GM23338 (cell line): ENCODE data around the gene CEP250.

Experiments used
- CREB1 ChIP-seq: fragments of 250-450 bp; sonication (Bioruptor Pico); IDR thresholded peaks from 2 replicates; pipeline ENCODE4 v1.5.0; 2020; ENCODE audit warnings: low read depth, mild to moderate bottlenecking, moderate library complexity
- EZH2 ChIP-seq: fragments of 200-600 bp; sonication (generic); IDR thresholded peaks from one replicate; pipeline ENCODE4 v1.8.0; 2017; ENCODE audit warnings: antibody characterized with exemption, mild to moderate bottlenecking, low read depth; ENCODE audit not compliant: unreplicated experiment
- EZH2phosphoT487 ChIP-seq: fragments of 200-600 bp; sonication (generic); IDR thresholded peaks from one replicate; pipeline ENCODE4 v1.8.1; 2018; ENCODE audit warnings: antibody characterized with exemption; ENCODE audit not compliant: unreplicated experiment
- POLR2AphosphoS5 ChIP-seq: IDR thresholded peaks from 2 replicates; pipeline ENCODE4 v1.6.1; 2016; ENCODE audit warnings: antibody characterized with exemption, low read depth
- ZNF114 ChIP-seq: fragments of 250-450 bp; sonication (Bioruptor Pico); IDR thresholded peaks from 2 replicates; pipeline ENCODE4 v1.5.0; 2020; ENCODE audit warnings: mild to moderate bottlenecking, moderate library complexity
- ZNF331 ChIP-seq: fragments of 250-450 bp; sonication (Bioruptor Pico); IDR thresholded peaks from 2 replicates; pipeline ENCODE4 v1.5.0; 2020; ENCODE audit warnings: low read depth, mild to moderate bottlenecking, moderate library complexity
- TF ChIP-seq, protein P1 (sequence below), 2 experiments: fragments of 200-600 bp in 1 of 2; sonication (generic) in 1 of 2; conservative IDR thresholded peaks; 2 replicates each; pipeline versions ENCODE4 v1.5.1 to v1.6.1; 2016 to 2017; ENCODE audit warnings: antibody characterized with exemption in 2 of 2, low read depth in 2 of 2, mild to moderate bottlenecking in 2 of 2, moderate library complexity in 1 of 2
- TF ChIP-seq, protein P2 (sequence below): IDR thresholded peaks from one replicate; pipeline ENCODE4 v1.6.1; 2018; ENCODE audit warnings: antibody characterized with exemption; ENCODE audit not compliant: unreplicated experiment

DNA sequence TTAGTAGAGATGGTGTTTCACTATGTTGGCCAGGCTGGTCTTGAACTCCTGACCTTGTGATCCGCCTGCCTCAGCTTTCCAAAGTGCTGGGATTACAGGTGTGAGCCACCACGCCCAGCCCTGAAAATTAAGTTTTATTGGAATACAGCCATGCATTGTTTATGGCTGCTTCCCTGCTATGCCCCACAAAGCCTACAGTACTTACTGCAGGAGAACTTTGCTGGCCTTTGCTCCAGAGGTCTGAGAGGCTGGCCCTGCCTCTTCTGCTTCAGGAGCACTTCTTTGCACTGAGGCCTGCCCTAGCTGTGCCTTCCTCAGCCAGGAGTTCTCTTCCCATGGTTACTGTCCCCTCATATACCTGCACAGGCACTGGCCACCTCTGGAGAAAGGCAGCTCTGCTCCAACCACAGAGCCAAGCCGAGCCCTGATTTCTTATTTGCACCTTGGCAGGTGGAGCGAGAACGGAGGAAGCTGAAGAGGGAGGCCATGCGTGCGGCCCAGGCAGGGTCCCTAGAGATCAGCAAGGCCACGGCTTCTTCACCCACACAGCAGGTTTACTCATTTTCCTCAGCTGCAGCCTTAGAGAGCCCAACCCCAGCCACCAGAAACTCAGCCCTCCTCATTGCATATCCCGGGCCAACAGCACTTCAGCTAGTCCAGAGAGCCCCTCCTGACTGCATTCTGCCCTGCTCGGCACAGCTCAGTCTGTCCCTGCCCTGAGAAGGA is 53.3 kb downstream of the CEP250 start:
- TF ChIP-seq, protein P1, sequence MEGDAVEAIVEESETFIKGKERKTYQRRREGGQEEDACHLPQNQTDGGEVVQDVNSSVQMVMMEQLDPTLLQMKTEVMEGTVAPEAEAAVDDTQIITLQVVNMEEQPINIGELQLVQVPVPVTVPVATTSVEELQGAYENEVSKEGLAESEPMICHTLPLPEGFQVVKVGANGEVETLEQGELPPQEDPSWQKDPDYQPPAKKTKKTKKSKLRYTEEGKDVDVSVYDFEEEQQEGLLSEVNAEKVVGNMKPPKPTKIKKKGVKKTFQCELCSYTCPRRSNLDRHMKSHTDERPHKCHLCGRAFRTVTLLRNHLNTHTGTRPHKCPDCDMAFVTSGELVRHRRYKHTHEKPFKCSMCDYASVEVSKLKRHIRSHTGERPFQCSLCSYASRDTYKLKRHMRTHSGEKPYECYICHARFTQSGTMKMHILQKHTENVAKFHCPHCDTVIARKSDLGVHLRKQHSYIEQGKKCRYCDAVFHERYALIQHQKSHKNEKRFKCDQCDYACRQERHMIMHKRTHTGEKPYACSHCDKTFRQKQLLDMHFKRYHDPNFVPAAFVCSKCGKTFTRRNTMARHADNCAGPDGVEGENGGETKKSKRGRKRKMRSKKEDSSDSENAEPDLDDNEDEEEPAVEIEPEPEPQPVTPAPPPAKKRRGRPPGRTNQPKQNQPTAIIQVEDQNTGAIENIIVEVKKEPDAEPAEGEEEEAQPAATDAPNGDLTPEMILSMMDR (conservative IDR thresholded peaks at IDR 0.05; ENCODE audit: low read depth in 2 of 2): no peak
- TF ChIP-seq, protein P2, sequence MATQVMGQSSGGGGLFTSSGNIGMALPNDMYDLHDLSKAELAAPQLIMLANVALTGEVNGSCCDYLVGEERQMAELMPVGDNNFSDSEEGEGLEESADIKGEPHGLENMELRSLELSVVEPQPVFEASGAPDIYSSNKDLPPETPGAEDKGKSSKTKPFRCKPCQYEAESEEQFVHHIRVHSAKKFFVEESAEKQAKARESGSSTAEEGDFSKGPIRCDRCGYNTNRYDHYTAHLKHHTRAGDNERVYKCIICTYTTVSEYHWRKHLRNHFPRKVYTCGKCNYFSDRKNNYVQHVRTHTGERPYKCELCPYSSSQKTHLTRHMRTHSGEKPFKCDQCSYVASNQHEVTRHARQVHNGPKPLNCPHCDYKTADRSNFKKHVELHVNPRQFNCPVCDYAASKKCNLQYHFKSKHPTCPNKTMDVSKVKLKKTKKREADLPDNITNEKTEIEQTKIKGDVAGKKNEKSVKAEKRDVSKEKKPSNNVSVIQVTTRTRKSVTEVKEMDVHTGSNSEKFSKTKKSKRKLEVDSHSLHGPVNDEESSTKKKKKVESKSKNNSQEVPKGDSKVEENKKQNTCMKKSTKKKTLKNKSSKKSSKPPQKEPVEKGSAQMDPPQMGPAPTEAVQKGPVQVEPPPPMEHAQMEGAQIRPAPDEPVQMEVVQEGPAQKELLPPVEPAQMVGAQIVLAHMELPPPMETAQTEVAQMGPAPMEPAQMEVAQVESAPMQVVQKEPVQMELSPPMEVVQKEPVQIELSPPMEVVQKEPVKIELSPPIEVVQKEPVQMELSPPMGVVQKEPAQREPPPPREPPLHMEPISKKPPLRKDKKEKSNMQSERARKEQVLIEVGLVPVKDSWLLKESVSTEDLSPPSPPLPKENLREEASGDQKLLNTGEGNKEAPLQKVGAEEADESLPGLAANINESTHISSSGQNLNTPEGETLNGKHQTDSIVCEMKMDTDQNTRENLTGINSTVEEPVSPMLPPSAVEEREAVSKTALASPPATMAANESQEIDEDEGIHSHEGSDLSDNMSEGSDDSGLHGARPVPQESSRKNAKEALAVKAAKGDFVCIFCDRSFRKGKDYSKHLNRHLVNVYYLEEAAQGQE: no peak
- TF ChIP-seq POLR2AphosphoS5 (no peak), CREB1 (CRISPR knock-in tag) (no peak), EZH2 (no peak), EZH2phosphoT487 (no peak), ZNF114 (CRISPR knock-in tag) (no peak), ZNF331 (CRISPR knock-in tag) (no peak)
